Mesodermal cell (in vitro differentiated cells): ENCODE results near the gene ATXN1.
A peak's percentile ranks its signal among the peaks of the same experiment; 100 is the strongest.

Experiments
- H3K27ac ChIP-seq: 2 replicates; pipeline ENCODE4 v1.7.0; 2013; ENCODE audit warnings: mild to moderate bottlenecking, low read depth, low read length, moderate library complexity; ENCODE audit not compliant: severe bottlenecking
- H3K36me3 ChIP-seq: 2 replicates; pipeline ENCODE4 v1.7.1; 2013; ENCODE audit warnings: mild to moderate bottlenecking, low read length, moderate library complexity; ENCODE audit not compliant: control insufficient read depth, insufficient read depth
- H3K4me1 ChIP-seq: one replicate; pipeline ENCODE4 v1.7.1; 2013; ENCODE audit warnings: mild to moderate bottlenecking, low read length; ENCODE audit not compliant: insufficient read depth, control insufficient read depth, poor library complexity, severe bottlenecking
- H3K4me3 ChIP-seq: 2 replicates; pipeline ENCODE4 v1.7.0; 2013; ENCODE audit warnings: low read length, control low read depth, mild to moderate bottlenecking; ENCODE audit not compliant: insufficient read depth, poor library complexity, severe bottlenecking; ENCODE audit errors: extremely low read depth
- H3K9me3 ChIP-seq: 2 replicates; pipeline ENCODE4 v1.7.1; 2013; ENCODE audit warnings: mild to moderate bottlenecking, low read length, moderate library complexity; ENCODE audit not compliant: control insufficient read depth
- WGBS, 2 experiments: methylation state at CpG; one replicate each; pipeline ENCODE4 v1.1.5; 2013; ENCODE audit warnings: missing lambda C conversion rate in 2 of 2; ENCODE audit not compliant: insufficient coverage in 2 of 2; 5-methylcytosine and 5-hydroxymethylcytosine counted together

ATXN1 gene

GRCh38 chr6:16326971-16327776 is 434.1 kb downstream of the ATXN1 start:
- Histone ChIP-seq H3K4me3 (no peak overlapping the region), H3K4me1 (peaks cover 19% of the 10 kb centered on the region)
- 94 to 95% methylated on average over 35 to 43 of the region's 43 CpGs for WGBS, 2 experiments

GRCh38 chr6:16326531-16326930 is 434.7 kb downstream of the ATXN1 start:
- Histone ChIP-seq H3K4me3 (no peak overlapping the region), H3K36me3 (peaks cover 23% of the 10 kb centered on the region), H3K9me3 (peaks cover 5% of the 10 kb centered on the region), H3K4me1 (peaks cover 17% of the 10 kb centered on the region), H3K27ac (no peak overlapping the region)
- WGBS, 2 experiments = 96 to 98% methylated on average over 18 to 21 of the region's 22 CpGs

More at GRCh38 chr6:16326971-16327776, 434.1 kb downstream of the ATXN1 start:
- H3K36me3 ChIP-seq = peaks cover 23% of the 10 kb centered on the region
- H3K27ac ChIP-seq = no peak overlapping the region
- peaks cover 5% of the 10 kb centered on the region for H3K9me3 ChIP-seq

- Histone ChIP-seq H3K36me3 (peaks cover 23% of the 10 kb centered on the region), H3K27ac (no peak overlapping the region), H3K4me3 (no peak overlapping the region), H3K4me1 (peaks cover 31% of the 10 kb centered on the region), H3K9me3 (peaks cover 5% of the 10 kb centered on the region)
- 65 to 82% methylated on average over 4 of the region's 7 CpGs for WGBS, 2 experiments
Measured at GRCh38 chr6:16324606-16325225, 436.5 kb downstream of the ATXN1 start.

- WGBS, 2 experiments = no CpG with 5 or more reads among the region's 2 CpGs
- H3K36me3 ChIP-seq = peaks cover 23% of the 10 kb centered on the region
- no peak overlapping the region for H3K4me3 ChIP-seq
- H3K27ac ChIP-seq = no peak overlapping the region
- peaks cover 35% of the 10 kb centered on the region for H3K4me1 ChIP-seq
- peaks cover 5% of the 10 kb centered on the region for H3K9me3 ChIP-seq
Measured at GRCh38 chr6:16324184-16324583, 437.1 kb downstream of the ATXN1 start.

- peaks cover 5% of the 10 kb centered on the region for H3K9me3 ChIP-seq
- no peak overlapping the region for H3K4me3 ChIP-seq
- peaks cover 40% of the 10 kb centered on the region for H3K4me1 ChIP-seq
- H3K27ac ChIP-seq = peak overlapping the region; percentile 53
- 69 to 81% methylated on average over 6 to 8 of the region's 11 CpGs for WGBS, 2 experiments
- peaks cover 23% of the 10 kb centered on the region for H3K36me3 ChIP-seq
Measured at GRCh38 chr6:16322666-16323312, 438.5 kb downstream of the ATXN1 start.

- Histone ChIP-seq H3K4me3 (no peak overlapping the region), H3K36me3 (peaks cover 14% of the 10 kb centered on the region), H3K9me3 (peaks cover 5% of the 10 kb centered on the region), H3K27ac (no peak overlapping the region), H3K4me1 (peaks cover 40% of the 10 kb centered on the region)
- 97 to 100% methylated on average over 8 to 9 of the region's 11 CpGs for WGBS, 2 experiments
Measured at GRCh38 chr6:16321826-16322225, 439.4 kb downstream of the ATXN1 start.

- Histone ChIP-seq H3K4me1 (peaks cover 40% of the 10 kb centered on the region), H3K36me3 (peaks cover 9% of the 10 kb centered on the region), H3K9me3 (peaks cover 2% of the 10 kb centered on the region), H3K27ac (no peak overlapping the region), H3K4me3 (no peak overlapping the region)
- 94 to 98% methylated on average over 5 to 7 of the region's 7 CpGs for WGBS, 2 experiments
Measured at GRCh38 chr6:16321341-16321710, 439.9 kb downstream of the ATXN1 start.

- Histone ChIP-seq H3K27ac (peak overlapping the region; percentile 94), H3K36me3 (peaks cover 3% of the 10 kb centered on the region), H3K9me3 (no peaks in the 10 kb centered on the region), H3K4me1 (peaks cover 40% of the 10 kb centered on the region), H3K4me3 (no peak overlapping the region)
- WGBS, 2 experiments = 93 to 95% methylated on average over 19 to 21 of the region's 21 CpGs
Measured at GRCh38 chr6:16320533-16321340, 440.5 kb downstream of the ATXN1 start.

GRCh38 chr6:16319813-16320532 is 441.3 kb downstream of the ATXN1 start:
- Histone ChIP-seq H3K36me3 (no peaks in the 10 kb centered on the region), H3K4me3 (no peak overlapping the region), H3K4me1 (peaks cover 40% of the 10 kb centered on the region), H3K9me3 (no peaks in the 10 kb centered on the region), H3K27ac (peak overlapping the region; percentile 94)
- 46 to 49% methylated on average over 8 of the region's 16 CpGs for WGBS, 2 experiments
